Epithelial cell of proximal tubule (primary cell): ENCODE results near the gene SLC6A6. TPM values are rescaled to one million over a fixed set of nuclear protein-coding genes. Genes with fewer than 3 reads are reported as not detected.

ENCODE experiments used
- DNase-seq: peaks from one replicate; pipeline ENCODE4 v3.0.0-alpha.2; 2011; ENCODE audit warnings: low read depth
- H3K4me3 ChIP-seq: 2 replicates; pipeline ENCODE4 v1.5.1; 2011; ENCODE audit warnings: low read depth, mild to moderate bottlenecking, low read length
- total RNA-seq: library from RNA; depleted of rRNA; stranded (reverse); fragments of >200 nt; gene quantifications from 2 replicates; pipeline ENCODE4 v1.2.3, GENCODE V29; 2015
- TF ChIP-seq, protein P1 (sequence below): conservative IDR thresholded peaks from 2 replicates; pipeline ENCODE4 v1.5.1; 2012; ENCODE audit warnings: low read depth, mild to moderate bottlenecking, low read length

The SLC6A6 gene
- total RNA-seq, 1 donor from 2014 or later: 27.9 TPM

DNA sequence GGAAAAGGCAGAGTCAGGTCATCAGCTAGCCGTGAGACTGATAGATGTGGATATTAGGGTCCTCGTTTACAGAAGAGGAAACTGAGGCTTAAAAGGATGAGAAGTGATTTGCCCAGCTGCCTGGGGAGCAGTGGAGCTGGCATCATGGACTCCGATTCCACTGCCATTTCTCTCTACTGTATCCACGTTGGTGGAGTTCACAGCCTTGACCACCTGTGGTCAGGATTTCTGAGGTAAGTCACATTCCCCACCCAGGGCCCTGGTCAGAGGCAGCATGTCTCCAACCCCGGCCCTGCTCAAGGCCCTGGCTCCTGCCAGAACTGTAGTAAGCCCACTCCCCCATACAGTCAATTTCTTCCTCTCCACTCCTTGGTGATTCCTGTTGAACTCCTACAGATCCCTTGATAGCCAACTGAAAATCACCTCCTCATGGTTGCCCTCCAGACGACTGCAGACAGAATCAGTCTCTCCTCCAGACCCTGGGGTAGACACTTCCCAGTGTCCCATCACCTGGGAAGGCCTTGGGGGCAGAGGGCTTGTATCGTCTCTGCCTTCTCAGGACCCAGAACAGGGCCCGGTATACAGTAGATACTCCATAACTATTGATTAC, 41.2 kb upstream of the SLC6A6 start:
- no peak overlapping the region for H3K4me3 ChIP-seq
- TF ChIP-seq, protein P1, sequence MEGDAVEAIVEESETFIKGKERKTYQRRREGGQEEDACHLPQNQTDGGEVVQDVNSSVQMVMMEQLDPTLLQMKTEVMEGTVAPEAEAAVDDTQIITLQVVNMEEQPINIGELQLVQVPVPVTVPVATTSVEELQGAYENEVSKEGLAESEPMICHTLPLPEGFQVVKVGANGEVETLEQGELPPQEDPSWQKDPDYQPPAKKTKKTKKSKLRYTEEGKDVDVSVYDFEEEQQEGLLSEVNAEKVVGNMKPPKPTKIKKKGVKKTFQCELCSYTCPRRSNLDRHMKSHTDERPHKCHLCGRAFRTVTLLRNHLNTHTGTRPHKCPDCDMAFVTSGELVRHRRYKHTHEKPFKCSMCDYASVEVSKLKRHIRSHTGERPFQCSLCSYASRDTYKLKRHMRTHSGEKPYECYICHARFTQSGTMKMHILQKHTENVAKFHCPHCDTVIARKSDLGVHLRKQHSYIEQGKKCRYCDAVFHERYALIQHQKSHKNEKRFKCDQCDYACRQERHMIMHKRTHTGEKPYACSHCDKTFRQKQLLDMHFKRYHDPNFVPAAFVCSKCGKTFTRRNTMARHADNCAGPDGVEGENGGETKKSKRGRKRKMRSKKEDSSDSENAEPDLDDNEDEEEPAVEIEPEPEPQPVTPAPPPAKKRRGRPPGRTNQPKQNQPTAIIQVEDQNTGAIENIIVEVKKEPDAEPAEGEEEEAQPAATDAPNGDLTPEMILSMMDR: no peak
- no peak for DNase-seq

DNA sequence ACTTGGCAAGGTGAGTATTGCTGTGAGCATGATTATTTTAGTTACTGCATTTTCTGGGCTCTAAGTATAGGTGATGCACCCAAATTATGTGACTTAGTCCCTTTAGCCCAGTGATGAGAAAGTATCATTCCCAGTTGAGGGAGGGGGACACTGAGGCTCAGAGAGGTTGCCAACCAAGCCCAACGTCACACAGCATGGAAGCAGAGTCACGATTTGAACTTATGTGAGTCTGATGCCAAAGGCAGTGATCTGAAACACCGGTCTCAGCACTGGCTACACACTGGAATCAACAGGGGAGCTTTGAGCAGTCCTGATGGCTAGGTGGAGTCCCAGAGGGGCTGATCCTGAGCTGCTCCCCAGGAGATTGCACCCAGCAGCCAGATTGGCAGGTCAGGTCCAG, 39.5 kb upstream of the SLC6A6 start:
- no peak overlapping the region for H3K4me3 ChIP-seq
- no peak for DNase-seq
- TF ChIP-seq, protein P1: no peak

DNA sequence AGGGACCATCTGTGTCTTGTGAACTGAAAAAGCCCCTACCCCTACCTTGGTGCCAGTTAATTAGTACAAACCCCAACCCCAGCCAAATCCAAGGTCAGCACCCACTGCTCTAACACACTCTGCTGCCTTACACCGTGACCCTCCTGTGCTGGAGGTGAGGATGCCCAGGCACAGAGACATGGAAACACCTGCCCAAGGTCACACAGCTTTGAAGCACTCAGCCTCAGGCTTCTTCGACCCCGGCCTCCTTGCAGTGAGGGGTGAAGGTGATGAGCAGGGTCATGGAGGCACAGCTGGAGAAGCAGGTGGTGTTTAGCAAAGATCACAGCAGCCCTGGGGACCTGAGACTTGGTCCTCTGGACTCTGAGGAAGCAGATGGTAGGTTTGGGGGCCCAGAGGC, 39.0 kb upstream of the SLC6A6 start:
- no peak for DNase-seq
- no peak overlapping the region for H3K4me3 ChIP-seq
- TF ChIP-seq, protein P1: no peak

DNA sequence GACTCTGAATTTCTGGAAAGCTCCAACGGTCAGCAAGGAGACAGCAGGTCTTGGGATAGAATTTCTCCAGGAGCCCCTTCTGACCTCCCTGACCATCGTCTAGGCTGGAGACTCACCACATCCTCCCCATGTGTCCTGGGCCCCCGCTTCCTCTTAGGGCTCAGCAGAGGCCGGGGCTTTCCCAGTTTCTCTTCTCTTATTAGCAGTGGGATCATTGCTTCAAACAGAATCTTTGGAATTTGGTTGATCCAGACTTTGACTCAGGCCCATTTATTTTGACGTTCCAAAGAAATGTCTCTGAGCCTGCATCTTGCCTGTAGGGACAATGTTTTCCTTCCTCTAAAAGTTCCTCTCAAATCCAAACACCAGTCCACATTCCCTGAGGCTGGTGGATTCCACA, 38.4 kb upstream of the SLC6A6 start:
- TF ChIP-seq, protein P1: no peak
- DNase-seq: no peak
- H3K4me3 ChIP-seq: no peak overlapping the region

DNA sequence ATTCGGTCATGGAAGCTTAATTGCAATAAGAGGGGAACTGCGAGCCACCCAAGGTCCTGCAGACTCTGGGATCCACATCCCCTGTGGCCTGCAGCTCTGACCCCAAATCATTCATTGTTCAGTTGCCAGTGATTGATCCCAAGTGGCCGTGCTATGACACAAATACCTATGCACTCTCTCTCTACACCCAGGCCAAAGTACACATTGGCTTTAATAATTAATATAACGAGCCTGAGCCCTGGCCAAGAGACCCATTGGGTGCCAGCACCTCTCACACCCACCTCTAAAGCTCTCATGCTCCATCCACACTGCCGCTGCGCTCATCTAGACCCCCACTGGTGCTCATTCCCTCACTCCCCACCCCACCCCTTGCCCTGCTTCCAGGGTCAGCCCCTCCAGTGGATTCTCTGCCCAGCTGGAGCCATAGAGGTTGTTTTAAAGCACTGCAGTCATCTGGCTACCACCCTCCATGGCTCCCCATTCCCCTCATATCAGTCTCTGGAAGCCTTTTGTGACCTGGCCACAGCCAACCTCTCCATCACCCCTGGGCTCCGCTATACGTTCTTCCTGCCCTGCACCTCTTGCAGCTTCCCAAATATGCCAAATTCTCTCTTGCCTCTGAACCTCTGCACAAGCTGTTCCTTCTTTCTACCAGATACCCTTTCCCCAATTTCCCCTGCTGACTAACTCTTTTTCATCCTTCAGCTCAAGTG, 37.7 kb upstream of the SLC6A6 start:
- H3K4me3 ChIP-seq: no peak overlapping the region
- DNase-seq: no peak
- TF ChIP-seq, protein P1: no peak

DNA sequence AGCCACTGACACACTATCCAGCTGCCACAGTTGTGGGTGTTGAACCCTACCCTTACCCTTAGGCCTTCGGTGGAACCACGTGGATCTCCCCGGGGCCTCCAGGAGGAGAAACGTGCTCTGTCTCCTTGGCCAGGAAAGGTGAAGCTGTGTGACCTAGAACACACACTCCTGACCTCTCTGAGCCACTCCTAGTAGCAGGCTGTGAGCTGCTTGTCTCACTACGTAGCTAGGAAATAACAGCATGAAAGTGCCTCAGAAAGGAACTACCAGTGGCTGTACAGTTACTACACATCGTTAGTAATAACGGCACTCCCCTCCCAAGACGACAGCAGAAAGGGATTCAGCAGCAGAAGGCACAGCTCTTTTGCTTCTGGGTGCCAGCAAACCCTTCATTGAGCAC, 36.2 kb upstream of the SLC6A6 start:
- no peak overlapping the region for H3K4me3 ChIP-seq
- TF ChIP-seq, protein P1: no peak
- DNase-seq: no peak
